ENCODE data around the gene KCNK10.

KCNK10 gene

DNA sequence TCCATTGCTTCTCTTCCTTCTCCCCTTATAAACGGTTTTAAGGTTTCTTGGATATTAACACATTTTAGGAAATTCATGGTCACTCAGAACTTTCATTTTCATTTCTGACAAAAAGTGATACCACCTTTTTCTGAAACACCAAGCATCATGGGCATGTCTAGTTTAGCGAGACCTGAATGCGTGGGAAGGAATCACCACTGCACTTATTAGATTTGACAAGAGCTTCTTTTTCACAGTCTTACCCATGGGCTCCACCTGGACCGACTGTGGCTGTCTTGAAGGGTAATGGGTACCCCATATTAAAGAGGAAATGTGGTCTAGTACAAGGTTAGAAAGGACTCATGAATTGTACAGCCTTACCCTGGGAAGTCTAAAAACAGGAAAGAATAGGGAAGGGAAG lies 95.4 kb downstream of the KCNK10 start:
- DNase-seq (ENCODE audit: low read depth): no peak

DNA sequence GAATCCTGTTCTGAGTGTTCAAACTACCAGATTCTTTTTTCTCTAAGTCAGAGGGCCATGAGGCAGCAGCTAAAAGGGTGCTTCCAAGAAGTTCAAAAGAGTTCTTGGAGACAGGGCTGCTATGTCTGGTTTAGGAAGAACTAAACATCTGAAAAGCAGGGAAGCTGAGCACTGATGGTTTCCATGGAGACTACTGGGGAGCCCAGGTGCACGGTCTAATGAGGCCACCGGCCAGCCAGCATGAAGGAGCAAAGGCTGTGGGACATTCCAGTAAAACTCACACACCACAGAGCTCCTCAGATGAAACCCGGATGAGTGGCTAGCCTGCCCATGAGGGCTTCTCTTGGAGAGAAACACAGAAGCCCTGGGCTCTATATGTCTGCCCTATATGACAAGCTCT lies 97.3 kb downstream of the KCNK10 start:
- DNase-seq (ENCODE audit: low read depth): no peak

DNA sequence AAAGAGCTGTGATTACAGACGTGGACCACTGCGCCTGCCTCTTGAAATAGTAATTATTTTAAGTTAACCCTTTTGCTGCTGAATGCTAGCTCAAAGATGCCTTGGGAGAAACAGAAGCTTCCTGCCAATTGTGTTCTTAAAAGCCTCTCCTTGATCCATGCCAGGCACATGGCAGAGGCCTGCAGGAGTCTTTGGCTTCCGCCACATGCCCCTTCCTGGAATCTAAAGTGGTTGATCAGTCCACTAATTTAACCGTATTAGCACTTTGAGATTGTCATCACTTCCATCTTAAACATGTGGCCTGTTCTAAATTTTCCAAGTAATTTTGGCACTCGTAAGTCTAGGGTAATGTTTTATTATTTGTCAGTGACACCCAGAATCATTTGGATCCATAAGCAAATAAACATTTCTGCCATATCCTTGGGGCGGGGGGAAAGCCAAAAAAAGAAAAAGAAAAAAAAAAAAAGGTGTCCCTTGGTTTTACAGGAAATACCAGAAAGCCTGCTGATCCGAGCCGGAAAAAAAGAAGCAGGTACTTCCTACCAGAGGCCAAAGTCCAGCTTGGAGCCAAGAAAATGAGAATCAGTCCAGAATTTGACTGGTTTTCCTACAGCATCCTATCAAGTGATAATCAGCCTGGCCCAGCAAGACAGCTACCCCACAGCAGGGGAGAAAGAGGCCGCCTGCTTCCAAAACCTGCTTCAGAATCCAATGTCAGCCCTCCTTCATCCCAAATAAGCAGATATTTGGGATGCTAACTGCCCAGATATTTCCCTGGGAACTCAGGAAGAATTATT lies 104.8 kb downstream of the KCNK10 start:
- DNase-seq (ENCODE audit: low read depth): no peak

DNA sequence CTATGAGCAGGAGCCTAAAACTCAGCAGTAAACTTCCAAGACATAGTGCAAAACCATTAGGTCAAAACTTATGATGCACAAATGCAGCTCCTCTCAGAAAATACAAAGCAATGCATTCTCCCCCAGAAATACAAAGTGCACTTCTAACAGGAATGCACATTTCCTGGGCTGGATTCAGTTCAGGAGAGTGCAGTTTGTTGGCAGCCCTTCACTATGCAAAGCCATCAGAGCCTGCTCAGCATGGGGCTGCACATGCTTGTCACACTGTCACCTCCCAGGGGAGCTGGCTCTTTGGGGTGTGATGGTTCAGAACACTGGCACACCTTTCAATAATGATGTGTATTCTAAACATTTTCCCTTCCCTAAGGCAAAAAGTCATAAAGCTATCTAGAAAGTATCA lies 110.4 kb downstream of the KCNK10 start:
- no peak for DNase-seq (ENCODE audit: low read depth)

DNA sequence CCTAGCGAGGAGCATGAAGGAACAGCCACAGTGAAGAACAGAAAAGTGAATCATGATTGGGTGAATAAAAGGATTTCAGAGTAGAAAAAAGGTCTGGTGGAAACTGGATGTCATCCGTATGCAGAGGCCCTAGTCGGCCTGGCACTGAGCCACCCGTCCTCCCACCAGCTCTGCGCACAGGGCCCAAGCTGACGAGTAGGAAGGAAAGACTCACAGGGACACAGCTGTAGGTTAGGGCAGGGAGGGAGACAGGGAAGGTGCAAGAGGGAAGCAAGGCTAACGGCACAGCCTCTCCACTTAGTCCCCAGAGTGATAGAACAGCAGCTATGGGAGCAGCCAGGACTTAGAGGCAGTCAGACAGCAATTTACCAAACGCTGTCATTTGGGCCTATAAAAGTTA lies 112.6 kb downstream of the KCNK10 start:
- DNase-seq (ENCODE audit: low read depth): no peak

DNA sequence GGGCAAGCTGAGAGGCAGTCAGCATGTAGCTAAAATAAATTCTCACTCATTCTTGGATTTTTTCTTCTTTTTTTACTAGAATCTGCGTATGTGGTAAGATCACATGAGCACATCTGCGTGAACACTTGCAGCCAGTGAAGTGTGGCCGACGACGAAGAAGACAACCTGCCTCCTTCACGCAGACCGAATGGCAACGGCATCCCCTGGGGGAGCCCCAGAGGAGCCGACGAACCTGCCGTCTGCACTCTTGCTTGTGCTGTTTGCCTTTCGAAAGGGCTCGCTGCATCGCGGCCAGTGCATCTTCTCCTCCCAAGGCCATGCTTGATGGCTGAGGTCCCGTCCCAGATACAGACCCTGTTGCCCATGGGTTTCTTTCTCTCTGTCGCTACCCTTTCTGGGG lies 113.8 kb downstream of the KCNK10 start:
- DNase-seq (ENCODE audit: low read depth): no peak

DNA sequence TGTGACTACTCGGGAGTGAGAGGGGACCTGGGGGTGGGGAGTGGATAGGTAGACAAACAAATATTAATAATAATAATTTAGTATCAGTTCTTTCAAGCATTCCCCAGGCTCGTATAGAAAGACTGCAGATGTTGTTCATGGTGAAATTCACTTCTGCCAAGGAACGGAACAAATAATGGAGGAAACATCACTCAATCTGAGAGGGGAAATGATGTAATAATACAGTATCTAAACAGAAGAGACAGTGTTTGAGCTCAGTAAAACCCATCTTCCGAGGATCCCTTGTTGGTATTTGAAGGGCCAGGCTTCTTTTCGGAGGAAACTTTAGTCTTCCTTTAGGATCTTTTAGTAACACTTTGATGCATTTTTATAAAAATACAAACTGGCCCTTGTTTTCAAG lies 114.2 kb downstream of the KCNK10 start:
- no peak for DNase-seq (ENCODE audit: low read depth)

GRCh38 chr14:88204221-88204620 lies 118.8 kb downstream of the KCNK10 start:
- DNase-seq (ENCODE audit: low read depth): no peak

- no peak for DNase-seq (ENCODE audit: low read depth)
Observed at GRCh38 chr14:88203291-88203690, 119.8 kb downstream of the KCNK10 start.

- no peak for DNase-seq (ENCODE audit: low read depth)
Observed at GRCh38 chr14:88202286-88202685, 120.8 kb downstream of the KCNK10 start.

DNA sequence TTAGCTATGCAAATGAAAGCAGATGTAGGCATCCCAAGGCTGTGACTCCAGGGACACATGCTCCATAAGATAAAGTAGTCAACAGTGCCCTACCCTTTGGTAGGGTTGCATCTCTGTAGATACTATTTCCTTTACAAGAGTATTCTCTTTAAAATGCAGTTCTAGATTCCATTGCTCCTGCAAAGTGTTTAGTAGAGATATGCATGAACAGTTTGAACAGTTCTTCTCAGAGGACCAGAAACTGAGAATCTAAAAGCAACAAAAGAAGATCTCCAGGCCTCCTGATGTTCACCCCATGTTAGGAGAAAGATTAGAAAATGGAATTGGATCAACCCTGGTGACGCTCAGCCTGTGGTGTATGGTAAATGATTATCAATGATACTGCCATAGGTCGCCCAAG lies 121.2 kb downstream of the KCNK10 start:
- no peak for DNase-seq (ENCODE audit: low read depth)

DNA sequence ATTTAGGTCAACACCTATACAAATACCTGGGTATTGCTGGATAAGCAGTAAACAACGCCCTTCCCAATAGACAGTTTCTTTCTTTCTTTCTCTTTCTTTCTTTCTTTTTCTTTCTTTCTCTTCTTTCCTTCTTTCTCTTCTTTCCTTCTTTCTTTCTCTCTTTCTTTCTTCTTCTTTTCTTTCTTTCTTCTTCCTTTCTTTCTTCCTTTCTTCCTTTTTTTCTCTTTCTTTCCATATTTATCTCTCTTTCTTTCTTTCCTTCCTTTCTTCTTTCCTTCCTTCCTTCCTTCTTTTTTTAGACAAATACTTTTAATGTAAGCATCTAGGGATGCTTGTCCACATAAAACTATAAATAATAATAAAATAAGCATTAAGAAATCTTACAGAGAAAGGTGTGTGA lies 123.2 kb downstream of the KCNK10 start:
- no peak for DNase-seq (ENCODE audit: low read depth)

DNA sequence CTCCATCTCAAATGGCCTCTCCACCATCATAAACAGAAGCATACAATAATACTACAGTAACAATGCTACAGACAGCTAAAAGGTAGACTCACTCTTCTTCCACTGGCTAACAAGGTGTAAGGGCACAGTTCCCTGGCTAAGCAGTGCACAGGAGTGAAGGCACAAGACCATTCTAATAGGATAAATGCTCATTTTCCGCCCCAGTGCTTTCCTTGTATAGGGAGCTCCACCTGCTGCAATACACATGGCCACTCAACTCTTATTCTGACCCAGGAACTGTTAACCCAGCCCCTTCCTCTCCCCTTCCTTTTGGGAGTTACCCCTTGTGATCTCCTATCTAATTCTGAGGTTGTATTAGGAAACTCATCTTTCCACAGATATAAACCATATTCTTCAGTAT lies 124.6 kb downstream of the KCNK10 start:
- DNase-seq (ENCODE audit: low read depth): no peak

GRCh38 chr14:88196925-88197324 lies 126.1 kb downstream of the KCNK10 start:
- no peak for DNase-seq (ENCODE audit: low read depth)

- no peak for DNase-seq (ENCODE audit: low read depth)
Observed at GRCh38 chr14:88196116-88196890, 126.8 kb downstream of the KCNK10 start.

GRCh38 chr14:88195676-88196075 lies 127.4 kb downstream of the KCNK10 start:
- no peak for DNase-seq (ENCODE audit: low read depth)

- DNase-seq (ENCODE audit: low read depth): no peak
Observed at GRCh38 chr14:88194531-88194930, 128.5 kb downstream of the KCNK10 start.

DNA sequence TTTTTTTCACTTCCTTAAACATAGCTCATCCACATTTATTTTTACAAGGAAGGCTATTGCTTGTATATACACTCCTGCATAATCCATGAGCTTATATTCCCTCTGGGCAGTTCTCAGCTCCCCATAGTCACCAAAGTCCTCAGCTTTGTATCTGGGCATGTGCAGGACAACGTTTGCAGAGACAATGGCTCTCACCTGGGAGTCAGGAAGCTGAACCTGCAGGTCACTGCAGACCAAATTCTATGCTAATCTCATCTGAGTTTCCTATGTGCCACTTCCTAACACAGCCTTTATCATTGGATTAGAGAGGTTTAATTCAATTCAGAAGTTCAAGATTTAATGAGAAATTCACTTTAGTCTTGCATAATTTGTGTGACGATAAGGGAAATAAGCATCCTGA lies 131.5 kb downstream of the KCNK10 start:
- no peak for DNase-seq (ENCODE audit: low read depth)

GRCh38 chr14:88189417-88190191 lies 133.5 kb downstream of the KCNK10 start:
- no peak for DNase-seq (ENCODE audit: low read depth)

- DNase-seq (ENCODE audit: low read depth): no peak
Observed at GRCh38 chr14:88188745-88189416, 134.2 kb downstream of the KCNK10 start.

DNA sequence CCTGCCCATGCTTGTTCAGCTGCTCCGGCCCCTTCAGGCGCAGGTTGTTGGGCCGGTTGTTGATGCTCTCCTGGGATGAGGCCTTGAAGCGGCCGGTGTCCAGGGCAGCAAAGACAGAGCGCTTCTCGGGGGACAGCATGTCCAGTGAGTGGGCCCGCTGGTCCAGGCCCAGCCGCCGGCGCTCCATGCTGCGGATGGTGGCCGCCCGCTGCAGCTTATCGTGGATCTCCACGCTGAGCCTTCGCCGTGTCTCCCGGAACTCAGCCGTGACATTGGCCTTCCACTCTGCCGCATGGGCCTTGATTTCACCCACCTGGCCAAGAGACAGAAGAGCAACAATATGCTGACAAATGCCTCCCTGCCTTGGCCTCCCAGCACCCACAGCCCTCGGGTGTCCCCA lies 137.2 kb downstream of the KCNK10 start:
- DNase-seq (ENCODE audit: low read depth): no peak

GRCh38 chr14:88184956-88185355 lies 138.1 kb downstream of the KCNK10 start:
- no peak for DNase-seq (ENCODE audit: low read depth)

All from activated T-helper 9 cell treated with anti-CD3 and anti-CD28 coated beads, Interleukin-2, amount 50 U/mL, for 16 hours (primary cell).